GM10266 (cell line): ENCODE measurements around the gene ATP1B1.

ENCODE experiments used
- DNase-seq: peaks from one replicate; pipeline ENCODE4 v3.0.0; 2012; ENCODE audit errors: extremely low spot score
- CTCF ChIP-seq: IDR thresholded peaks from 2 replicates; pipeline ENCODE4 v1.5.1; 2012; ENCODE audit warnings: mild to moderate bottlenecking, low read depth; ENCODE audit not compliant: control insufficient read depth, insufficient read depth; ENCODE audit errors: missing control alignments

Gene ATP1B1

GRCh38 chr1:169106095-169106920 is at the start of gene ATP1B1:
TSS of gene ATP1B1 (plus strand) at chr1:169106690. CDS start at chr1:169106830, 140 bp downstream.
- peak; percentile 97 for DNase-seq

DNA sequence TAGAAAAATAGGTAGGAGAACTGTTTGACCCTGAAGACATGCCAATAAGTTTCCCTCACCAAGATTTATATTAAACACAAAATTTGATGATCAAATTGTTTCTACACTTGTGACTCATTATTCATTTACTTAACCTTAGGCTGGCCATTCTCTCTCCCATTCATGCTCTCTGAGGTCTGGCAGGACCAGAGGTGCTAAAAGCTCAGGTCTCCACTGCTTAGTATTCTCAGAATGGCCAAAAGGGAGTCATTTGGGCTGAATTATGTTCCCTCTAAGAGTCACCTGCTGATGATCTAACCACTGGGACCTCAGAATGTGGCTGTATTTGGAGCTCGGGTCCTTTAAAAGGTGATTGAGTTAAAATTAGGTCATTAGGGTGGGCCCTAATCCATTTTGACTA is 47.1 kb upstream of the ATP1B1 start:
- no peak for TF ChIP-seq CTCF
- no peak for DNase-seq

More at GRCh38 chr1:169106095-169106920, at the start of gene ATP1B1:
- peak; percentile 26 for TF ChIP-seq CTCF

DNA sequence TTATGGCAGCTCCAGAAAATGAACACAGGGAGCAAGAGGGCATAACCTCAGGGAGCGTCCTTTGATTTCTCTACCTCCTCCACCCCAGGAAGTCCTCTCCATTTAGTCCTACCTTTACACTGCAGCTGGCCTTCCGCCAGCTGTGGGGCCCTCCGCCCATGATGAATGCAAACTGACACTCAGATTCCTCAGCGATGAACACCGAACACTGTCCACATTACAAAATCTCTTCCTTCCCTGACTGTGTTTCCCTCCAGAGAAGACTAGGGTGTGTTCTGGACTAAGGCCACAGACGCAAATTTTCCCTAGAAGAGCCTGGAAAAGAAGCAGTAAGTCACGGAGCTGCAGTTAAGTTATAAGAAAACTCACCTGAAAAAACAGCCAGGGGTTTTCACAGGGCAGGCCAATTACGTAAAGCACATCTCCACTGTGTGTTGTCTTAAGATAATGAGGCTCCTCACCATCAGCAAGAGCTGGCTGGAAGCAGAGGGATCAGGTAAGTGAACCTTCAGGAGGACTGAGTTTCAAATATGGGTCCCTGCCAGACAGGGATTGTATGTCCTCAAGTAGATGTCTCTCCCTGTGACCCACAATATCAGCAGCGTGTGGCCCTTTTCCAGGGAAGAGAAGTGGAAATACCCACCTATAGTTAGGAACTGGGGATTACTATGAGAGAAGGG is 46.3 kb upstream of the ATP1B1 start:
- TF ChIP-seq CTCF, result no peak
- no peak for DNase-seq

- TF ChIP-seq CTCF, result no peak
- no peak for DNase-seq
Measured at GRCh38 chr1:169060919-169061639, 45.4 kb upstream of the ATP1B1 start.

- no peak for TF ChIP-seq CTCF
- DNase-seq, result no peak
Measured at GRCh38 chr1:169062152-169062551, 44.3 kb upstream of the ATP1B1 start.

GRCh38 chr1:169064103-169064502 is 42.4 kb upstream of the ATP1B1 start:
- DNase-seq, result no peak

More at GRCh38 chr1:169064103-169064502, 42.4 kb upstream of the ATP1B1 start:
- TF ChIP-seq CTCF, result no peak
